DND-41 (cell line): Measurements from ENCODE around the gene CUEDC2.

Experiments
- EZH2 ChIP-seq: IDR thresholded peaks from 3 replicates; pipeline ENCODE4 v1.6.1; 2012; ENCODE audit warnings: borderline replicate concordance, low read depth, mild to moderate bottlenecking, moderate library complexity, low read length, inconsistent platforms; ENCODE audit not compliant: severe bottlenecking
- TF ChIP-seq, protein P1 (sequence below): IDR thresholded peaks from 2 replicates; pipeline ENCODE4 v1.5.1; 2012; ENCODE audit warnings: borderline replicate concordance, low read length, moderate library complexity, mild to moderate bottlenecking; ENCODE audit not compliant: poor library complexity, severe bottlenecking; ENCODE audit errors: extremely low read depth

DNA sequence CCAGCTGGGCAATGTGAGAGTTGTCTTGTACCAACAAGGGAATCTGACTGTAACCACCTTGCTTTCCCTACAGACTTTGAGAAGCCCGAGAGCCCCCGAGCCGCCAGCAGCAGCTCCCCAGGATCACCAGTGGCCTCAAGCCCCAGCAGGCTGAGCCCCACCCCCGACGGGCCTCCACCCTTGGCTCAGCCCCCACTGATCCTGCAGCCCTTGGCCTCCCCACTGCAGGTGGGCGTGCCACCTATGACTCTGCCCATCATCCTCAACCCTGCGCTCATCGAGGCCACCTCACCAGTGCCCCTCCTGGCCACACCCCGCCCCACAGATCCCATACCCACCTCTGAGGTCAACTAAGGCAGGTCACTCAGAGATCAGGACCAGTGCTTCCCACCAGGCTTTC lies 50.4 kb downstream of the CUEDC2 start:
- TF ChIP-seq, protein P1, sequence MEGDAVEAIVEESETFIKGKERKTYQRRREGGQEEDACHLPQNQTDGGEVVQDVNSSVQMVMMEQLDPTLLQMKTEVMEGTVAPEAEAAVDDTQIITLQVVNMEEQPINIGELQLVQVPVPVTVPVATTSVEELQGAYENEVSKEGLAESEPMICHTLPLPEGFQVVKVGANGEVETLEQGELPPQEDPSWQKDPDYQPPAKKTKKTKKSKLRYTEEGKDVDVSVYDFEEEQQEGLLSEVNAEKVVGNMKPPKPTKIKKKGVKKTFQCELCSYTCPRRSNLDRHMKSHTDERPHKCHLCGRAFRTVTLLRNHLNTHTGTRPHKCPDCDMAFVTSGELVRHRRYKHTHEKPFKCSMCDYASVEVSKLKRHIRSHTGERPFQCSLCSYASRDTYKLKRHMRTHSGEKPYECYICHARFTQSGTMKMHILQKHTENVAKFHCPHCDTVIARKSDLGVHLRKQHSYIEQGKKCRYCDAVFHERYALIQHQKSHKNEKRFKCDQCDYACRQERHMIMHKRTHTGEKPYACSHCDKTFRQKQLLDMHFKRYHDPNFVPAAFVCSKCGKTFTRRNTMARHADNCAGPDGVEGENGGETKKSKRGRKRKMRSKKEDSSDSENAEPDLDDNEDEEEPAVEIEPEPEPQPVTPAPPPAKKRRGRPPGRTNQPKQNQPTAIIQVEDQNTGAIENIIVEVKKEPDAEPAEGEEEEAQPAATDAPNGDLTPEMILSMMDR, result no peak
- no peak for TF ChIP-seq EZH2
